IMR-90 (cell line): ENCODE results near the gene PARK7. TPM values are rescaled to one million over a fixed set of nuclear protein-coding genes. Genes with fewer than 3 reads are reported as not detected.

Experiments used
- ATAC-seq: fragments of 200-7000 bp; cut with Tn5 transposase; 2 replicates; pipeline ENCODE4 v1.9.1; 2020; ENCODE audit warnings: low read depth, mild to moderate bottlenecking, moderate library complexity
- BruUV-seq: library from RNA; stranded (reverse); fragments of 400-500 nt; replicated peaks from 2 replicates; lab custom pipeline; 2021; lab: Mats Ljungman, UMichigan
- CTCF ChIA-PET: fragments of 300-600 bp; formaldehyde crosslinking; extraction: SDS; loops from one replicate; lab custom pipeline; 2021; ENCODE audit warnings: antibody characterized with exemption; lab: Yijun Ruan, JAX
- POLR2A ChIA-PET: fragments of 300-600 bp; sonication (Branson Sonifier 250); formaldehyde crosslinking; loops from one replicate; lab custom pipeline; 2022; ENCODE audit warnings: antibody characterized with exemption; ENCODE audit not compliant: unreplicated experiment; lab: Charles Lee
- DNase-seq: peaks from one replicate; pipeline ENCODE4 v3.0.0; 2013
- H2AFZ ChIP-seq: replicated peaks from 2 replicates; pipeline ENCODE3; 2013; ENCODE audit warnings: low read length, mild to moderate bottlenecking; ENCODE audit not compliant: poor library complexity
- H2AK5ac ChIP-seq: 2 replicates; pipeline ENCODE4 v1.6.1; 2013; ENCODE audit warnings: low read depth, low read length, inconsistent platforms
- H2AK9ac ChIP-seq: replicated peaks from 2 replicates; pipeline ENCODE3; 2013; ENCODE audit warnings: mild to moderate bottlenecking, low read depth, low read length, moderate library complexity; ENCODE audit not compliant: poor library complexity
- H2BK120ac ChIP-seq: 2 replicates; pipeline ENCODE4 v1.6.1; 2013; ENCODE audit warnings: low read depth, low read length, inconsistent platforms
- H2BK15ac ChIP-seq: 3 replicates; pipeline ENCODE4 v1.6.1; 2013; ENCODE audit warnings: low read depth, low read length, inconsistent platforms
- H2BK20ac ChIP-seq: 2 replicates; pipeline ENCODE4 v1.6.1; 2013; ENCODE audit warnings: low read depth, mild to moderate bottlenecking, inconsistent platforms, low read length, moderate library complexity
- H2BK5ac ChIP-seq: 2 replicates; pipeline ENCODE4 v1.6.1; 2013; ENCODE audit warnings: mild to moderate bottlenecking, low read depth, low read length, inconsistent platforms; ENCODE audit not compliant: poor library complexity, severe bottlenecking
- H3K14ac ChIP-seq: replicated peaks from 2 replicates; pipeline ENCODE4 v1.6.1; 2013; ENCODE audit warnings: low read depth, low read length, inconsistent platforms
- H3K18ac ChIP-seq: 2 replicates; pipeline ENCODE4 v1.6.1; 2013; ENCODE audit warnings: low read depth, low read length, control low read depth
- H3K23ac ChIP-seq: 2 replicates; pipeline ENCODE4 v1.6.1; 2013; ENCODE audit warnings: low read depth, low read length, inconsistent platforms
- H3K27ac ChIP-seq: 2 replicates; pipeline ENCODE4 v1.5.1; 2013; ENCODE audit warnings: mild to moderate bottlenecking, control low read depth, low read length; ENCODE audit not compliant: insufficient read depth
- H3K27me3 ChIP-seq: 2 replicates; pipeline ENCODE4 v1.6.1; 2013; ENCODE audit warnings: low read length; ENCODE audit not compliant: control insufficient read depth, insufficient read depth
- H3K36me3 ChIP-seq: 2 replicates; pipeline ENCODE4 v1.6.1; 2013; ENCODE audit warnings: low read length, mixed read lengths; ENCODE audit not compliant: control insufficient read depth, insufficient read depth
- H3K4ac ChIP-seq: 2 replicates; pipeline ENCODE4 v1.6.1; 2013; ENCODE audit warnings: low read depth, low read length, inconsistent platforms
- H3K4me1 ChIP-seq: 2 replicates; pipeline ENCODE4 v1.6.1; 2013; ENCODE audit warnings: low read length, mixed read lengths; ENCODE audit not compliant: control insufficient read depth, insufficient read depth
- H3K4me2 ChIP-seq: 2 replicates; pipeline ENCODE4 v1.6.1; 2013; ENCODE audit warnings: low read depth, mild to moderate bottlenecking, control low read depth, low read length, moderate library complexity
- H3K4me3 ChIP-seq: 2 replicates; pipeline ENCODE4 v1.5.1; 2013; ENCODE audit warnings: low read depth, mild to moderate bottlenecking, control low read depth, low read length, moderate library complexity; ENCODE audit not compliant: insufficient read depth
- H3K56ac ChIP-seq: 2 replicates; pipeline ENCODE4 v1.6.1; 2013; ENCODE audit warnings: low read length, inconsistent platforms; ENCODE audit not compliant: insufficient read depth; ENCODE audit errors: extremely low read depth
- H3K79me1 ChIP-seq, 2 experiments: 2 replicates each; pipeline ENCODE4 v1.6.1; 2013; ENCODE audit warnings: low read length in 2 of 2, inconsistent platforms in 1 of 2, low read depth in 1 of 2
- H3K9ac ChIP-seq: 2 replicates; pipeline ENCODE4 v1.6.1; 2013; ENCODE audit warnings: low read depth, low read length, control low read depth
- H3K9me1 ChIP-seq: 2 replicates; pipeline ENCODE4 v1.6.1; 2013; ENCODE audit warnings: low read length, inconsistent platforms; ENCODE audit not compliant: insufficient read depth
- H3K9me3 ChIP-seq: 2 replicates; pipeline ENCODE4 v1.6.1; 2013; ENCODE audit warnings: low read length; ENCODE audit not compliant: control insufficient read depth, insufficient read depth
- H4K20me1 ChIP-seq: 2 replicates; pipeline ENCODE4 v1.6.1; 2013; ENCODE audit warnings: low read length, inconsistent platforms; ENCODE audit not compliant: insufficient read depth
- H4K5ac ChIP-seq: 2 replicates; pipeline ENCODE4 v1.6.1; 2013; ENCODE audit warnings: mild to moderate bottlenecking, low read depth, low read length, control low read depth
- H4K8ac ChIP-seq, 2 experiments: 2 replicates each; pipeline ENCODE4 v1.6.1; 2013; ENCODE audit warnings: low read depth in 2 of 2, low read length in 2 of 2, control low read depth in 1 of 2, inconsistent platforms in 1 of 2
- H4K91ac ChIP-seq: 2 replicates; pipeline ENCODE4 v1.6.1; 2013; ENCODE audit warnings: low read depth, low read length, inconsistent platforms; ENCODE audit not compliant: insufficient read depth
- CEBPB ChIP-seq: IDR thresholded peaks from 2 replicates; pipeline ENCODE4 v1.6.1; 2012; ENCODE audit warnings: low read depth, low read length, improper control_type of control experiment
- CHD1 ChIP-seq: IDR thresholded peaks from 2 replicates; pipeline ENCODE4 v1.6.1; 2012; ENCODE audit warnings: low read depth, low read length, improper control_type of control experiment
- CTCF ChIP-seq: conservative IDR thresholded peaks from 2 replicates; pipeline ENCODE4 v1.5.1; 2012; ENCODE audit warnings: mild to moderate bottlenecking, low read depth, low read length, improper control_type of control experiment
- MAFK ChIP-seq: IDR thresholded peaks from 2 replicates; pipeline ENCODE4 v1.6.1; 2012; ENCODE audit warnings: low read depth, low read length, improper control_type of control experiment
- MXI1 ChIP-seq: IDR thresholded peaks from 2 replicates; pipeline ENCODE4 v1.6.1; 2012; ENCODE audit warnings: low read depth, mild to moderate bottlenecking, low read length, moderate library complexity, borderline replicate concordance
- NFE2L2 ChIP-seq: fragments of 150-350 bp; IDR thresholded peaks from 2 replicates; pipeline ENCODE4 v1.6.1; 2016; ENCODE audit warnings: low read depth, mild to moderate bottlenecking, low read length
- POLR2A ChIP-seq: IDR thresholded peaks from 2 replicates; pipeline ENCODE4 v1.6.1; 2012; ENCODE audit warnings: mild to moderate bottlenecking, low read depth, low read length
- RAD21 ChIP-seq: IDR thresholded peaks from 2 replicates; pipeline ENCODE4 v1.6.1; 2012; ENCODE audit warnings: low read length, improper control_type of control experiment
- RCOR1 ChIP-seq: IDR thresholded peaks from 2 replicates; pipeline ENCODE4 v1.6.1; 2012; ENCODE audit warnings: mild to moderate bottlenecking, low read length, improper control_type of control experiment; ENCODE audit not compliant: insufficient replicate concordance
- SMC3 ChIP-seq: fragments of 150-350 bp; IDR thresholded peaks from 2 replicates; pipeline ENCODE4 v1.6.1; 2016; ENCODE audit warnings: low read depth, mild to moderate bottlenecking, antibody characterized with exemption, low read length, moderate library complexity
- WGBS, 2 experiments: methylation state at CpG; one replicate each; pipeline versions ENCODE4 v1.1.5 to v1.1.7; 2013; ENCODE audit warnings: missing lambda C conversion rate in 2 of 2; ENCODE audit not compliant: insufficient read length in 1 of 2; ENCODE audit errors: extremely low coverage in 2 of 2; 5-methylcytosine and 5-hydroxymethylcytosine counted together
- dilution Hi-C: fragments of 300-500 bp; cut with HindIII; formaldehyde crosslinking; loops from one replicate; pipeline ENCODE4 v1.14.3; 2018; ENCODE audit warnings: low sequenced_read_pairs; ENCODE audit not compliant: unreplicated experiment
- in situ Hi-C: fragments of 300-500 bp; cut with MboI; formaldehyde crosslinking; loops from 3 replicates; pipeline ENCODE4 v1.14.3; 2019; ENCODE audit warnings: low sequenced_read_pairs, inconsistent platforms, mixed read lengths
- intact Hi-C: fragments of 100-400 bp; cut with micrococcal nuclease; formaldehyde crosslinking; loops from 2 replicates; pipeline ENCODE4 v1.10.0; 2022
- polyA plus RNA-seq, 3 experiments: library from polyadenylated mRNA; depleted of rRNA; stranded (reverse); fragments of >200 nt; gene quantifications; 2 replicates each; pipeline ENCODE4 v1.2.3, GENCODE V29; 2012; ENCODE audit warnings: low replicate concordance in 1 of 3
- total RNA-seq: library from RNA; depleted of rRNA; stranded (reverse); fragments of >200 nt; gene quantifications from 2 replicates; pipeline ENCODE4 v1.2.3, GENCODE V29; 2012
- TF ChIP-seq, protein P1 (sequence below): fragments of 150-350 bp; IDR thresholded peaks from 2 replicates; pipeline ENCODE4 v1.6.1; 2017; ENCODE audit warnings: mild to moderate bottlenecking, antibody characterized with exemption, low read length, low read depth

PARK7 gene
- total and polyA plus RNA-seq, 2 of the 4 experiments (the other 2 are of a cell fraction): 207 to 357 TPM

- TF ChIP-seq CTCF: no peak
These were observed 21.7 kb downstream of the PARK7 start (continued) for GRCh38 chr1:7983086-7983778.

GRCh38 chr1:7984811-7985210 is 23.3 kb downstream of the PARK7 start:
- in situ Hi-C loops (loop anchor here (5.0 to 25.0 kb wide), 4 partner anchors 327 to 877 kb away; no protein-coding TSS in a partner anchor), intact Hi-C loops (loop anchor here (5.0 kb wide), 1 partner anchor 742 kb away; no protein-coding TSS in a partner anchor), dilution Hi-C loops (no loop called here)
- CTCF ChIA-PET: interaction anchor here (1.3 to 1.4 kb wide), 3 partner anchors 20 to 32 kb away, joined by 4 to 6 read pairs (median 5); no protein-coding TSS in a partner anchor
- no peak overlapping the region for H2BK5ac ChIP-seq
- H3K4ac ChIP-seq: no peak overlapping the region
- peaks cover 41% of the 10 kb centered on the region for H3K36me3 ChIP-seq
- H4K8ac ChIP-seq: no peak overlapping the region
- H3K27ac ChIP-seq: no peak overlapping the region
- H3K9ac ChIP-seq: no peak overlapping the region
- H3K18ac ChIP-seq: no peak overlapping the region
- H4K5ac ChIP-seq: no peak overlapping the region
- no peak overlapping the region for H3K4me2 ChIP-seq
- H2AK9ac ChIP-seq: no peak overlapping the region
- POLR2A ChIA-PET: no interaction called here
- no peak overlapping the region for H4K91ac ChIP-seq
- no peak overlapping the region for H2BK20ac ChIP-seq
- ATAC-seq (no peak), DNase-seq (no peak)
- no peaks in the 10 kb centered on the region for H3K27me3 ChIP-seq
- H3K9me1 ChIP-seq: no peaks in the 10 kb centered on the region; the same call in 1 of the 2 replicates
- peaks cover 10 to 41% of the 10 kb centered on the region in 2 experiments for H3K79me1 ChIP-seq
- H3K56ac ChIP-seq: no peak overlapping the region
- H2BK15ac ChIP-seq: no peak overlapping the region
- no peak overlapping the region for H2AFZ ChIP-seq
- H2AK5ac ChIP-seq: no peak overlapping the region
- H3K9me3 ChIP-seq: no peaks in the 10 kb centered on the region
- no peak overlapping the region for H2BK120ac ChIP-seq
- no peaks in the 10 kb centered on the region for H4K20me1 ChIP-seq
- WGBS, 2 experiments: 89% methylated on average over 9 of the region's 15 CpGs; no CpG with 5 or more reads in 1 of the 2 experiments
- H3K14ac ChIP-seq: no peak overlapping the region
- H3K23ac ChIP-seq: no peak overlapping the region
- no TSS peak for BruUV-seq
- peaks cover 3% of the 10 kb centered on the region for H3K4me1 ChIP-seq
- no peak overlapping the region for H3K4me3 ChIP-seq
- TF ChIP-seq MXI1: no peak
- TF ChIP-seq, protein P1, sequence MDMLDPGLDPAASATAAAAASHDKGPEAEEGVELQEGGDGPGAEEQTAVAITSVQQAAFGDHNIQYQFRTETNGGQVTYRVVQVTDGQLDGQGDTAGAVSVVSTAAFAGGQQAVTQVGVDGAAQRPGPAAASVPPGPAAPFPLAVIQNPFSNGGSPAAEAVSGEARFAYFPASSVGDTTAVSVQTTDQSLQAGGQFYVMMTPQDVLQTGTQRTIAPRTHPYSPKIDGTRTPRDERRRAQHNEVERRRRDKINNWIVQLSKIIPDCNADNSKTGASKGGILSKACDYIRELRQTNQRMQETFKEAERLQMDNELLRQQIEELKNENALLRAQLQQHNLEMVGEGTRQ: no peak
- TF ChIP-seq MAFK: no peak
- no peak for TF ChIP-seq CHD1
- TF ChIP-seq NFE2L2: no peak
- no peak for TF ChIP-seq POLR2A
- no peak for TF ChIP-seq RCOR1
- no peak for TF ChIP-seq SMC3
- TF ChIP-seq CEBPB: no peak
- TF ChIP-seq CTCF: no peak
- TF ChIP-seq RAD21: no peak
